Dendritic cell treated with granulocyte-macrophage colony-stimulating factor and Interleukin-4, amounts not matched to agents 40 ng/mL and 50 ng/mL, for 4 days (primary cell): ENCODE measurements around the gene C4orf50.

Experiments
- H3K27ac Mint-ChIP-seq: one replicate; pipeline ENCODE4 v1.8.0; 2022; ENCODE audit warnings: mild to moderate bottlenecking, mixed read lengths
- H3K27me3 Mint-ChIP-seq: one replicate; pipeline ENCODE4 v1.8.0; 2022; ENCODE audit warnings: mild to moderate bottlenecking, mixed read lengths
- H3K36me3 Mint-ChIP-seq: one replicate; pipeline ENCODE4 v1.8.0; 2022; ENCODE audit warnings: low read depth, mixed read lengths
- H3K4me1 Mint-ChIP-seq: one replicate; pipeline ENCODE4 v1.8.0; 2022; ENCODE audit warnings: low read depth, mixed read lengths
- H3K4me3 Mint-ChIP-seq: one replicate; pipeline ENCODE4 v1.8.0; 2022; ENCODE audit warnings: mild to moderate bottlenecking, moderate library complexity, mixed read lengths
- H3K9me3 Mint-ChIP-seq: one replicate; pipeline ENCODE4 v1.8.0; 2022; ENCODE audit warnings: mixed read lengths
- intact Hi-C: fragments of 100-400 bp; cut with micrococcal nuclease; formaldehyde crosslinking; loops from one replicate; pipeline ENCODE4 v1.15.0; 2022

C4orf50 gene

GRCh38 chr4:5897674-5898073 is 120.6 kb downstream of the C4orf50 start:
- Mint-ChIP-seq H3K4me3 (no peak overlapping the region), H3K27me3 (peaks cover 36% of the 10 kb centered on the region), H3K27ac (no peak overlapping the region), H3K4me1 (no peaks in the 10 kb centered on the region), H3K9me3 (no peaks in the 10 kb centered on the region), H3K36me3 (no peaks in the 10 kb centered on the region)
- intact Hi-C loops, result no loop called here

GRCh38 chr4:5895287-5895686 is 122.9 kb downstream of the C4orf50 start:
- intact Hi-C loops, result no loop called here
- Mint-ChIP-seq H3K27ac (no peak overlapping the region), H3K9me3 (no peaks in the 10 kb centered on the region), H3K4me1 (no peaks in the 10 kb centered on the region), H3K36me3 (no peaks in the 10 kb centered on the region), H3K4me3 (no peak overlapping the region), H3K27me3 (peaks cover 53% of the 10 kb centered on the region)

- no peak overlapping the region for H3K27ac Mint-ChIP-seq
- intact Hi-C loops, result no loop called here
- H3K36me3 Mint-ChIP-seq, result no peaks in the 10 kb centered on the region
- no peaks in the 10 kb centered on the region for H3K4me1 Mint-ChIP-seq
- H3K9me3 Mint-ChIP-seq, result no peaks in the 10 kb centered on the region
- H3K27me3 Mint-ChIP-seq, result peaks cover 63% of the 10 kb centered on the region
- H3K4me3 Mint-ChIP-seq, result no peak overlapping the region
Measured at GRCh38 chr4:5894266-5894665, 124.0 kb downstream of the C4orf50 start.

- intact Hi-C loops, result no loop called here
- Mint-ChIP-seq H3K36me3 (no peaks in the 10 kb centered on the region), H3K9me3 (no peaks in the 10 kb centered on the region), H3K27ac (no peak overlapping the region), H3K4me1 (no peaks in the 10 kb centered on the region), H3K4me3 (no peak overlapping the region), H3K27me3 (peaks cover 66% of the 10 kb centered on the region)
Measured at GRCh38 chr4:5893591-5893990, 124.6 kb downstream of the C4orf50 start.

GRCh38 chr4:5893004-5893580 is 125.1 kb downstream of the C4orf50 start, which contains the start of gene CRMP1:
Gene CRMP1 (minus strand): TSS chr4:5893086. CDS start chr4:5892969, 117 bp downstream.
- intact Hi-C loops, result no loop called here
- Mint-ChIP-seq H3K36me3 (no peaks in the 10 kb centered on the region), H3K4me3 (no peak within 1 kb of the TSS), H3K27me3 (peaks cover 64% of the 10 kb centered on the region), H3K27ac (no peak within 1 kb of the TSS), H3K4me1 (no peaks in the 10 kb centered on the region), H3K9me3 (no peaks in the 10 kb centered on the region)

GRCh38 chr4:5892323-5893003 is 125.8 kb downstream of the C4orf50 start:
- Mint-ChIP-seq H3K27ac (no peak overlapping the region), H3K4me3 (no peak overlapping the region), H3K9me3 (no peaks in the 10 kb centered on the region), H3K36me3 (no peaks in the 10 kb centered on the region), H3K4me1 (no peaks in the 10 kb centered on the region), H3K27me3 (peaks cover 66% of the 10 kb centered on the region)
- intact Hi-C loops, result no loop called here

GRCh38 chr4:5891563-5892322 is 126.5 kb downstream of the C4orf50 start:
- no peak overlapping the region for H3K4me3 Mint-ChIP-seq
- no peaks in the 10 kb centered on the region for H3K36me3 Mint-ChIP-seq
- peaks cover 72% of the 10 kb centered on the region for H3K27me3 Mint-ChIP-seq
- no peaks in the 10 kb centered on the region for H3K4me1 Mint-ChIP-seq
- intact Hi-C loops, result no loop called here
- H3K27ac Mint-ChIP-seq, result no peak overlapping the region
- no peaks in the 10 kb centered on the region for H3K9me3 Mint-ChIP-seq

- intact Hi-C loops, result no loop called here
- Mint-ChIP-seq H3K27ac (no peak overlapping the region), H3K4me1 (no peaks in the 10 kb centered on the region), H3K36me3 (no peaks in the 10 kb centered on the region), H3K27me3 (peaks cover 81% of the 10 kb centered on the region), H3K4me3 (no peak overlapping the region), H3K9me3 (no peaks in the 10 kb centered on the region)
Measured at GRCh38 chr4:5890063-5890727, 128.0 kb downstream of the C4orf50 start.

GRCh38 chr4:5889002-5889696 is 129.1 kb downstream of the C4orf50 start:
- no peaks in the 10 kb centered on the region for H3K36me3 Mint-ChIP-seq
- intact Hi-C loops, result no loop called here
- peaks cover 76% of the 10 kb centered on the region for H3K27me3 Mint-ChIP-seq
- H3K9me3 Mint-ChIP-seq, result no peaks in the 10 kb centered on the region
- no peak overlapping the region for H3K4me3 Mint-ChIP-seq
- H3K27ac Mint-ChIP-seq, result no peak overlapping the region
- H3K4me1 Mint-ChIP-seq, result no peaks in the 10 kb centered on the region

GRCh38 chr4:5888222-5889001 is 129.8 kb downstream of the C4orf50 start:
- no peaks in the 10 kb centered on the region for H3K36me3 Mint-ChIP-seq
- no peaks in the 10 kb centered on the region for H3K9me3 Mint-ChIP-seq
- intact Hi-C loops, result no loop called here
- no peak overlapping the region for H3K27ac Mint-ChIP-seq
- no peaks in the 10 kb centered on the region for H3K4me1 Mint-ChIP-seq
- no peak overlapping the region for H3K4me3 Mint-ChIP-seq
- H3K27me3 Mint-ChIP-seq, result peaks cover 69% of the 10 kb centered on the region

- H3K36me3 Mint-ChIP-seq, result no peaks in the 10 kb centered on the region
- intact Hi-C loops, result no loop called here
- no peak overlapping the region for H3K27ac Mint-ChIP-seq
- no peaks in the 10 kb centered on the region for H3K9me3 Mint-ChIP-seq
- H3K4me3 Mint-ChIP-seq, result no peak overlapping the region
- peaks cover 70% of the 10 kb centered on the region for H3K27me3 Mint-ChIP-seq
- H3K4me1 Mint-ChIP-seq, result no peaks in the 10 kb centered on the region
Measured at GRCh38 chr4:5887361-5888221, 130.6 kb downstream of the C4orf50 start.

GRCh38 chr4:5887011-5887360 is 131.2 kb downstream of the C4orf50 start:
- no peaks in the 10 kb centered on the region for H3K4me1 Mint-ChIP-seq
- no peak overlapping the region for H3K4me3 Mint-ChIP-seq
- H3K27ac Mint-ChIP-seq, result no peak overlapping the region
- intact Hi-C loops, result no loop called here
- H3K9me3 Mint-ChIP-seq, result no peaks in the 10 kb centered on the region
- no peaks in the 10 kb centered on the region for H3K36me3 Mint-ChIP-seq
- H3K27me3 Mint-ChIP-seq, result peaks cover 68% of the 10 kb centered on the region
